ENCODE measurements around the gene FAM20C.
"Not testable (repeated sequence)": the region's sequence is repeated elsewhere in the genome, so short reads cannot be mapped to it uniquely, and the experiment has no call there.

The FAM20C gene

DNA sequence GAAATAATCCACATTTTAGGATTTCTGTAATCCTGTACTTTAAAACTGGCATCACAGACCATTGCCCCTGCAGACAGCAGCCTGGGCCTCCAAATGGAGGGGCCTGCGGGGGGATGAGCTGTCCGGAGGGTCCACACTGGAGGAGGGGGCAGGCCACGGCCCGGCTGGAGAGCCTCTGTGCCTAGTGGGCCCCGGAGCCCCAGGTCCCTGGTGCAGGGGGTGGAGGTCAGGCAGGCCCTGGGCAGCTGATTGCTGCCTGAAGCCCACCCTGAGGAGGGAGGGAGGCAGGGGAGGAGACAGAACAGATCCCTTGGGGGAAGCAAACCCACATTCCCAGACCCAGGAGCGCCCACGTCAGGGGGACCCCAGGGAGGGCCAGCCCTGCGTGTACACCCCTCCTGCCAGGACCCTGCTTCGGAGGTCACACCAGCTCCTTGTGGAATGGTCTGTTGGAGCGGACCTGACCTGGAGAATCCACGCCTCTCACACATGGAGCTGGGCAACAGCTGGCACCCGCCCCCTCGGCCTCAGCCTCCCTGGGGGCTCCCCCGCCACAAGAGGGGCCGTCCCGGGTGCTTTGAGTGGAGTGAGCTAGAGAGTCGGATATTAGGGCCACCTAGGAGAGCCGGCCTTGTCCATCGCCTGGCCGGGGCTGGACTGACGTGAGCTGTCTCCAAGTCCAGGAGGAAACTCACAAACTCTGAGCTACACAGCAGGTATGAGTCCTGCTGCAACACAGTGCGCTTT, 12.2 kb upstream of the FAM20C start:
- no peak overlapping the region for H3K9ac ChIP-seq (ENCODE audit: low read length)
- H3K9me3 ChIP-seq (ENCODE audit: low read length) = no peaks in the 10 kb centered on the region
- no peak overlapping the region for H3K4me3 ChIP-seq (ENCODE audit: low read depth in 1 of 2, low read length in 2 of 2)
- peaks cover 4% of the 10 kb centered on the region for H3K4me1 ChIP-seq (ENCODE audit: insufficient read depth, low read length)
- no peaks in the 10 kb centered on the region for H3K36me3 ChIP-seq (ENCODE audit: insufficient read depth, low read length)
- H3K27ac ChIP-seq (ENCODE audit: low read depth, low read length) = no peak overlapping the region
- no peaks in the 10 kb centered on the region for H3K27me3 ChIP-seq (ENCODE audit: control insufficient read depth in 1 of 2, insufficient read depth in 2 of 2, low read length in 2 of 2)

DNA sequence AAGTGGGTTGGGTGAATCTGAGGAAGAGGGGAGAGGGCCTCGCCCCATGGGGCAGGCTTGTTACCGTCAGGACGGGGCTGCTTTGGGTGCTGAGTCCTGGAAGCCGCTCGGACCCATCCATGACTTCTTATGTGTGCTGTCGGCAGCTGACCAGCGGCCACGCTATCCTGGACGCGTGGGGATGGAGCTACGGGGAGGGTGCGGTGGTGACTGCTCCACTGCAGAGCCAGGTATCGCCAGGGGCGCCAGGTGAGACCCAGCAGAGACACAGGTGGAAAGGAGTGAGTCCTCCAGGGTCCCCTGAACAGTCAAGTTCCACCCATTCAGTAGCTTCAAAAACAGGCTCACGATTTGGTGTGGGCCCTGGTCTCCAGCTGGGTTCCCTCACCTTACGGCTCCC, 10.6 kb upstream of the FAM20C start:
- H3K9ac ChIP-seq (ENCODE audit: low read length) = no peak overlapping the region
- H3K36me3 ChIP-seq (ENCODE audit: insufficient read depth, low read length) = no peaks in the 10 kb centered on the region
- no peak overlapping the region for H3K27ac ChIP-seq (ENCODE audit: low read depth, low read length)
- no peaks in the 10 kb centered on the region for H3K4me1 ChIP-seq (ENCODE audit: insufficient read depth, low read length)
- no peak overlapping the region for H3K4me3 ChIP-seq (ENCODE audit: low read depth in 1 of 2, low read length in 2 of 2)
- H3K27me3 ChIP-seq (ENCODE audit: control insufficient read depth in 1 of 2, insufficient read depth in 2 of 2, low read length in 2 of 2) = no peaks in the 10 kb centered on the region
- H3K9me3 ChIP-seq (ENCODE audit: low read length) = no peaks in the 10 kb centered on the region

DNA sequence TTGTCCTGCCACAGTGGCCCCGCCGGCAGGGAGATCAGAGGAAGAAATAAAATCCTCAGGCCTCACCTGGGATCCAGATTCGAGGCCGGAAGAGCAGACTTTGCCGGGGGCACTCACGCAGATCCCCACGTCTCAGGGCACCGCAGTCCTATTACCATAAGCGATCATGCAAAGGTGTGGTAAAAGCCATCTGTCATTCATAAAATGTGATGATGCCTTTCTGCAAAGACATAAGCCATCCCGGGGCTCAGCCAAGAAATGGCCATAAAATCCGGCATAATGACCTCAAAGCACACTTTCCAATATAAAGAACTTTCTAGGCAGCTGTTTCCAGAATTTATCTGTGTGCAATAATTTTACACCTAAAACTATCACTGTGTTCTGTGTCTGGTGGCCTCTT, 9.9 kb upstream of the FAM20C start:
- not testable (repeated sequence) for H3K4me1 ChIP-seq (ENCODE audit: insufficient read depth, low read length); H3K27ac ChIP-seq (ENCODE audit: low read depth, low read length); H3K36me3 ChIP-seq (ENCODE audit: insufficient read depth, low read length); H3K4me3 ChIP-seq (ENCODE audit: low read depth in 1 of 2, low read length in 2 of 2); H3K9me3 ChIP-seq (ENCODE audit: low read length); H3K9ac ChIP-seq (ENCODE audit: low read length); H3K27me3 ChIP-seq (ENCODE audit: control insufficient read depth in 1 of 2, insufficient read depth in 2 of 2, low read length in 2 of 2)

- Histone ChIP-seq H3K27ac (ENCODE audit: low read depth, low read length) (no peak overlapping the region), H3K36me3 (ENCODE audit: insufficient read depth, low read length) (no peaks in the 10 kb centered on the region), H3K27me3 (ENCODE audit: control insufficient read depth in 1 of 2, insufficient read depth in 2 of 2, low read length in 2 of 2) (no peaks in the 10 kb centered on the region), H3K9ac (ENCODE audit: low read length) (no peak overlapping the region), H3K9me3 (ENCODE audit: low read length) (no peaks in the 10 kb centered on the region), H3K4me3 (ENCODE audit: low read depth in 1 of 2, low read length in 2 of 2) (no peak overlapping the region), H3K4me1 (ENCODE audit: insufficient read depth, low read length) (no peaks in the 10 kb centered on the region)
Observed at GRCh38 chr7:183496-184292, 8.7 kb upstream of the FAM20C start.

GRCh38 chr7:184294-185264, 7.8 kb upstream of the FAM20C start:
- Histone ChIP-seq H3K27me3 (ENCODE audit: control insufficient read depth in 1 of 2, insufficient read depth in 2 of 2, low read length in 2 of 2) (no peaks in the 10 kb centered on the region), H3K36me3 (ENCODE audit: insufficient read depth, low read length) (no peaks in the 10 kb centered on the region), H3K9ac (ENCODE audit: low read length) (no peak overlapping the region), H3K4me1 (ENCODE audit: insufficient read depth, low read length) (no peaks in the 10 kb centered on the region), H3K9me3 (ENCODE audit: low read length) (no peaks in the 10 kb centered on the region), H3K4me3 (ENCODE audit: low read depth in 1 of 2, low read length in 2 of 2) (no peak overlapping the region), H3K27ac (ENCODE audit: low read depth, low read length) (no peak overlapping the region)

GRCh38 chr7:186516-187113, 5.8 kb upstream of the FAM20C start:
- Histone ChIP-seq H3K27ac (ENCODE audit: low read depth, low read length) (no peak overlapping the region), H3K27me3 (ENCODE audit: control insufficient read depth in 1 of 2, insufficient read depth in 2 of 2, low read length in 2 of 2) (no peaks in the 10 kb centered on the region), H3K9ac (ENCODE audit: low read length) (no peak overlapping the region), H3K36me3 (ENCODE audit: insufficient read depth, low read length) (no peaks in the 10 kb centered on the region), H3K9me3 (ENCODE audit: low read length) (no peaks in the 10 kb centered on the region), H3K4me1 (ENCODE audit: insufficient read depth, low read length) (peaks cover 11% of the 10 kb centered on the region), H3K4me3 (ENCODE audit: low read depth in 1 of 2, low read length in 2 of 2) (no peak overlapping the region)

DNA sequence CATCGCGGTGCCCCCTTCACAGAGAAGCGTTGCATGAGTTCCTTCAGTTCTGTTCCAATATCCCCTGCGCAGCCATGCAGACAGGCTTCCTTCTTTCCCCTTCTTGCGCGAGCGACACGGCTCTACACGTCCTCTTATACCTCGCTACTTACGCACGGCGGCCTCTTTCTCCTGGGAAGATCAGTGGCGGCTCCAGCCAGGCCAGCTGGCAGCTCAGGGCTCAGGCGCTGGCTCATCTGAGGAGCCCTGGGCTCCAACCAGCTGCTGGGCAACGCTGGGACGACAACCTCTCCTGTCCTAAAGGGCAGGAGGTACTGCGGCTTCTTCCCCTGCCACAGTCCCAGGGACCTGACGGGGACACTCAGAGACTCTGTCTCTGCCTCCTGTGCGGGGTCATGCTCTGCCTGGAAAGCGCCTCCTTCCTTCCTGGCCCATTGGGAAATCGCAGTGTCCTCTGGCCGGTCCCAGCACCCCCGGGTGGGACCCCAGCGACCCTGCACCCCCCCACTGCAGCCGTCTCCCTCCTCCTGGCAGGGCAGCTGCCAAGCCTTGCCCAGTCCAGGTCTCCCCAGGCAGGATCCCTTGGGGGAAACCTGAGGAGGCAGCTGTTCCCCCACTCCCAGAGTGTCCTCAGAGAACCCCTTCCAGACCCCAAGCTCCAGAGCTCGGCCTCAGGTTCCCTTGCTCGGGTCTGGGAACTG, 5.0 kb upstream of the FAM20C start:
- no peak overlapping the region for H3K27ac ChIP-seq (ENCODE audit: low read depth, low read length)
- H3K9me3 ChIP-seq (ENCODE audit: low read length) = no peaks in the 10 kb centered on the region
- no peak overlapping the region for H3K9ac ChIP-seq (ENCODE audit: low read length)
- H3K27me3 ChIP-seq (ENCODE audit: control insufficient read depth in 1 of 2, insufficient read depth in 2 of 2, low read length in 2 of 2) = no peaks in the 10 kb centered on the region
- H3K4me1 ChIP-seq (ENCODE audit: insufficient read depth, low read length) = peaks cover 11% of the 10 kb centered on the region
- no peak overlapping the region for H3K4me3 ChIP-seq (ENCODE audit: low read depth in 1 of 2, low read length in 2 of 2)
- no peaks in the 10 kb centered on the region for H3K36me3 ChIP-seq (ENCODE audit: insufficient read depth, low read length)

DNA sequence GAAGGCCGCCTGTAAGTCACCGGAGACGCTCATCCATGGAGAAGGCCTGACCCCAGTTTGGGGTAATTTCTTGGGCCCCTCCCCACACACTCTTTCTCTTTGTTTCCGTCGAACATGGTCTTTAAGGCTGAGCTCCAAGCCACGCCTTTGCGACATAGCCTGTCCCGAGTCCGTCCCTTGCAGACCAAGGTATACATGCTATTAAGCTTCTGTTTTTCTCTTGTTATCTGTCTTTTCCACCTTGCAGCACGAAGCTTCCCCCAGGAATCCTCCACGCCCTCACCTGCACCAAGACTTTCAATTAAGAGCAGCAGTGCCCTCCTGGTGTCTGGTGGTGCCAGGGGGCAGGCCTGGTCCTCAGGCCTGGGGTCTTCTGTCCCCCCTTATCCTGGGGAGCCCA, 4.2 kb upstream of the FAM20C start:
- Histone ChIP-seq H3K27ac (ENCODE audit: low read depth, low read length) (no peak overlapping the region), H3K9ac (ENCODE audit: low read length) (no peak overlapping the region), H3K4me1 (ENCODE audit: insufficient read depth, low read length) (peaks cover 11% of the 10 kb centered on the region), H3K36me3 (ENCODE audit: insufficient read depth, low read length) (no peaks in the 10 kb centered on the region), H3K9me3 (ENCODE audit: low read length) (no peaks in the 10 kb centered on the region), H3K27me3 (ENCODE audit: control insufficient read depth in 1 of 2, insufficient read depth in 2 of 2, low read length in 2 of 2) (no peaks in the 10 kb centered on the region), H3K4me3 (ENCODE audit: low read depth in 1 of 2, low read length in 2 of 2) (no peak overlapping the region)

GRCh38 chr7:188727-189500, 3.5 kb upstream of the FAM20C start:
- H3K4me3 ChIP-seq (ENCODE audit: low read depth in 1 of 2, low read length in 2 of 2) = no peak overlapping the region
- H3K36me3 ChIP-seq (ENCODE audit: insufficient read depth, low read length) = no peaks in the 10 kb centered on the region
- H3K9ac ChIP-seq (ENCODE audit: low read length) = no peak overlapping the region
- H3K4me1 ChIP-seq (ENCODE audit: insufficient read depth, low read length) = peaks cover 11% of the 10 kb centered on the region
- H3K9me3 ChIP-seq (ENCODE audit: low read length) = no peaks in the 10 kb centered on the region
- H3K27me3 ChIP-seq (ENCODE audit: control insufficient read depth in 1 of 2, insufficient read depth in 2 of 2, low read length in 2 of 2) = no peaks in the 10 kb centered on the region
- no peak overlapping the region for H3K27ac ChIP-seq (ENCODE audit: low read depth, low read length)

DNA sequence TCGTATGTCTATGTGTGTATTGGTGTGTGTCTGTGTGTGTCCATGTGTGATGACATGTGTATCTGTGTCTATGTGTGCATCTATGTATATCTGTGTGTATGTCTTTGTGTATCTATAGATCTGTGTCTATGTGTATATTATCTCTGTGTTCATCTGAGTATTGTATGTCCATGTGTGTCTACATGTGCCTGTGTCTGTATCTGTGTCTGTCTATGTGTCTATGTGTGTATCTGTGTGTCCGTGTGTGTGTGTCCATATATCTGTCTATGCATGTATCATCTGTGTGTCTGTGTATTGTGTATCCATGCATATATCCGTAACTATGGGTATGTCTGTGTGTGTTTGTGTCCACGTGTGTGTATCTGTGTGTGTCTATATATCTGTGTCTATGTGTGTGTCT, 2.7 kb upstream of the FAM20C start:
- peaks cover 16% of the 10 kb centered on the region for H3K4me1 ChIP-seq (ENCODE audit: insufficient read depth, low read length)
- H3K4me3 ChIP-seq (ENCODE audit: low read depth in 1 of 2, low read length in 2 of 2) = no peak overlapping the region
- no peaks in the 10 kb centered on the region for H3K27me3 ChIP-seq (ENCODE audit: control insufficient read depth in 1 of 2, insufficient read depth in 2 of 2, low read length in 2 of 2)
- no peaks in the 10 kb centered on the region for H3K36me3 ChIP-seq (ENCODE audit: insufficient read depth, low read length)
- H3K9ac ChIP-seq (ENCODE audit: low read length) = no peak overlapping the region
- no peak overlapping the region for H3K27ac ChIP-seq (ENCODE audit: low read depth, low read length)
- H3K9me3 ChIP-seq (ENCODE audit: low read length) = no peaks in the 10 kb centered on the region
